A549 (cell line): Measurements from ENCODE around the gene TBC1D22A.

Experiments
- CTCF ChIP-seq: fragments of >200 bp; sonication (Bioruptor Twin); formaldehyde crosslinking; IDR thresholded peaks from 3 replicates; pipeline ENCODE4 v1.5.1; 2016
- JUN ChIP-seq, 2 experiments: fragments of >200 bp; sonication (Bioruptor Twin); formaldehyde crosslinking; IDR thresholded peaks; 2 replicates in 1 of 2; 3 replicates in 1 of 2; pipeline ENCODE4 v1.6.1; 2016 to 2017
- RFX5 ChIP-seq: fragments of 450-650 bp; IDR thresholded peaks from 2 replicates; pipeline ENCODE4 v1.7.1; 2014; ENCODE audit warnings: antibody characterized with exemption, mild to moderate bottlenecking, moderate library complexity
- SMC3 ChIP-seq: fragments of >200 bp; sonication (Bioruptor Twin); formaldehyde crosslinking; IDR thresholded peaks from 3 replicates; pipeline ENCODE4 v1.6.1; 2018; ENCODE audit warnings: inconsistent platforms

DNA sequence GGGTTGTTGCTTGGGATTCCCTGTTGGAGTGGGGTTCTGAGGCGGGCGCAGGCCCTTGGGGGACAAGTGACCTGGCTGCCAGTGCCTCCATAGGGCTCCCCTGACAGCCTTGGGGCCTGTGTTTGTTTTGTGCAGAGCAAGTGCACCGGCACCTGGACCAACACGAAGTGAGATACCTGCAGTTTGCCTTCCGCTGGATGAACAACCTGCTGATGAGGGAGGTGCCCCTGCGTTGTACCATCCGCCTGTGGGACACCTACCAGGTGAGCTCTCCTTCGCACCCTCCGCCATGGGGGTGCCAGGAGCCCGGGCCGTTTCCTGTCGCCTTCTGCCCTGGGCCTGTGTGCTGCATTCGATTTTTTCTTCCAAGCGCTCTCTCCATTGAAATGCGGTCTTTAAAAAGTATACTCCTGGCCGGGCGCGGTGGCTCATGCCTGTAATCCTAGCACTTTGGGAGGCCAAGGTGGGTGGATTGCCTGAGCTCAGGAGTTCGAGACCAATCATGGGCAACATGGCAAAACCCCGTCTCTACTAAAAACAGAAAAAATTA lies 274.6 kb downstream of the TBC1D22A start:
- no peak for TF ChIP-seq CTCF
- TF ChIP-seq JUN (IDR thresholded peaks at IDR 0.05) = no peak
- no peak for TF ChIP-seq SMC3
- TF ChIP-seq RFX5 = no peak
